Stomach (tissue), 4 donors: ENCODE data around the gene YY1AP1.

ENCODE experiments used
- EP300 ChIP-seq: sonication (generic); formaldehyde crosslinking; IDR thresholded peaks from one replicate; pipeline ENCODE4 v1.6.1; 2017; ENCODE audit warnings: antibody characterized with exemption
- POLR2A ChIP-seq, 4 donors: fragments of 450-650 bp; IDR thresholded peaks; one replicate each; pipeline ENCODE4 v1.6.1; 2016; ENCODE audit warnings: antibody characterized with exemption in 4 of 4, control low read depth in 2 of 4, mild to moderate bottlenecking in 1 of 4, moderate library complexity in 1 of 4
- TF ChIP-seq, protein P1 (sequence below), 7 experiments: fragments of 450-650 bp in 4 of 7; fragments of 200-600 bp in 3 of 7; sonication (generic) in 3 of 7; IDR thresholded peaks; one replicate each; pipeline ENCODE4 v1.5.1; 2016 to 2019; ENCODE audit warnings: antibody characterized with exemption in 7 of 7, control low read depth in 2 of 7, mild to moderate bottlenecking in 1 of 7

GRCh38 chr1:155709391-155709790, 20.8 kb upstream of the YY1AP1 start:
- TF ChIP-seq, protein P1, sequence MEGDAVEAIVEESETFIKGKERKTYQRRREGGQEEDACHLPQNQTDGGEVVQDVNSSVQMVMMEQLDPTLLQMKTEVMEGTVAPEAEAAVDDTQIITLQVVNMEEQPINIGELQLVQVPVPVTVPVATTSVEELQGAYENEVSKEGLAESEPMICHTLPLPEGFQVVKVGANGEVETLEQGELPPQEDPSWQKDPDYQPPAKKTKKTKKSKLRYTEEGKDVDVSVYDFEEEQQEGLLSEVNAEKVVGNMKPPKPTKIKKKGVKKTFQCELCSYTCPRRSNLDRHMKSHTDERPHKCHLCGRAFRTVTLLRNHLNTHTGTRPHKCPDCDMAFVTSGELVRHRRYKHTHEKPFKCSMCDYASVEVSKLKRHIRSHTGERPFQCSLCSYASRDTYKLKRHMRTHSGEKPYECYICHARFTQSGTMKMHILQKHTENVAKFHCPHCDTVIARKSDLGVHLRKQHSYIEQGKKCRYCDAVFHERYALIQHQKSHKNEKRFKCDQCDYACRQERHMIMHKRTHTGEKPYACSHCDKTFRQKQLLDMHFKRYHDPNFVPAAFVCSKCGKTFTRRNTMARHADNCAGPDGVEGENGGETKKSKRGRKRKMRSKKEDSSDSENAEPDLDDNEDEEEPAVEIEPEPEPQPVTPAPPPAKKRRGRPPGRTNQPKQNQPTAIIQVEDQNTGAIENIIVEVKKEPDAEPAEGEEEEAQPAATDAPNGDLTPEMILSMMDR (IDR thresholded peaks at IDR 0.05), result no peak
- TF ChIP-seq POLR2A (IDR thresholded peaks at IDR 0.05) (no peak), EP300 (no peak)
